A549 (cell line): Measurements from ENCODE around the gene CHIT1. TPM values are rescaled to one million over a fixed set of nuclear protein-coding genes. Genes with fewer than 3 reads are reported as not detected.

Experiments used
- polyA plus RNA-seq, 4 experiments: library from polyadenylated mRNA; depleted of rRNA in 3 of 4; stranded (reverse); fragments of >200 nt; fragmentation: RNase III in 1 of 4; extraction: RNeasy Plus Mini Kit Qiagen cat#74134 plus additional on column Dnase treatment in 1 of 4; gene quantifications; 2 replicates in 3 of 4; 3 replicates in 1 of 4; pipeline ENCODE4 v1.2.3, GENCODE V29; 2011 to 2017

The CHIT1 gene
- polyA plus RNA-seq, 2 of the 4 experiments (the other 2 are of a cell fraction) = not detected

Other genes starting within 250 kb of the CHIT1 start
- gene TMEM183A, start 222.3 kb downstream of the CHIT1 start, polyA plus RNA-seq (2011; rRNA removed) = 114 and 123 TPM in 2 replicates
- gene TMEM183A, start 222.3 kb downstream of the CHIT1 start, polyA plus RNA-seq (2017; fragmentation: RNase III; extraction: RNeasy Plus Mini Kit Qiagen cat#74134 plus additional on column Dnase treatment) = 46.3 to 49.4 TPM (median 48.4 TPM) in 3 replicates
- gene PPFIA4, start 203.2 kb downstream of the CHIT1 start, polyA plus RNA-seq (2011; rRNA removed) = 0.47 and 1.0 TPM in 2 replicates
- gene PPFIA4, start 203.2 kb downstream of the CHIT1 start, polyA plus RNA-seq (2017; fragmentation: RNase III; extraction: RNeasy Plus Mini Kit Qiagen cat#74134 plus additional on column Dnase treatment) = 0.33 to 0.63 TPM (median 0.44 TPM) in 3 replicates
- not detected in 2 replicates for gene MYOG, start 143.7 kb downstream of the CHIT1 start, polyA plus RNA-seq (2011; rRNA removed)
- not detected in 3 replicates for gene MYOG, start 143.7 kb downstream of the CHIT1 start, polyA plus RNA-seq (2017; fragmentation: RNase III; extraction: RNeasy Plus Mini Kit Qiagen cat#74134 plus additional on column Dnase treatment)
- gene ADORA1, start 101.9 kb downstream of the CHIT1 start, polyA plus RNA-seq (2011; rRNA removed) = 0.48 and 0.50 TPM in 2 replicates
- gene ADORA1, start 101.9 kb downstream of the CHIT1 start, polyA plus RNA-seq (2017; fragmentation: RNase III; extraction: RNeasy Plus Mini Kit Qiagen cat#74134 plus additional on column Dnase treatment) = 0.94 to 2.4 TPM (median 1.8 TPM) in 3 replicates
- gene MYBPH, start 53.8 kb downstream of the CHIT1 start, polyA plus RNA-seq (2011; rRNA removed) = not detected in 2 replicates
- not detected in 3 replicates for gene MYBPH, start 53.8 kb downstream of the CHIT1 start, polyA plus RNA-seq (2017; fragmentation: RNase III; extraction: RNeasy Plus Mini Kit Qiagen cat#74134 plus additional on column Dnase treatment)
- gene CHI3L1, start 43.0 kb downstream of the CHIT1 start, polyA plus RNA-seq (2011; rRNA removed) = not detected in 2 replicates
- 0.04 TPM in 1 of 3 replicates, not detected in the others for gene CHI3L1, start 43.0 kb downstream of the CHIT1 start, polyA plus RNA-seq (2017; fragmentation: RNase III; extraction: RNeasy Plus Mini Kit Qiagen cat#74134 plus additional on column Dnase treatment)
- 16.0 and 16.4 TPM in 2 replicates for gene BTG2, start 75.8 kb upstream of the CHIT1 start, polyA plus RNA-seq (2011; rRNA removed)
- 7.2 to 9.2 TPM (median 8.0 TPM) in 3 replicates for gene BTG2, start 75.8 kb upstream of the CHIT1 start, polyA plus RNA-seq (2017; fragmentation: RNase III; extraction: RNeasy Plus Mini Kit Qiagen cat#74134 plus additional on column Dnase treatment)
- gene FMOD, start 121.4 kb upstream of the CHIT1 start, polyA plus RNA-seq (2011; rRNA removed) = 0.03 and 0.04 TPM in 2 replicates
- not detected in 3 replicates for gene FMOD, start 121.4 kb upstream of the CHIT1 start, polyA plus RNA-seq (2017; fragmentation: RNase III; extraction: RNeasy Plus Mini Kit Qiagen cat#74134 plus additional on column Dnase treatment)
- not detected in 2 replicates for gene PRELP, start 246.1 kb upstream of the CHIT1 start, polyA plus RNA-seq (2011; rRNA removed)
- gene PRELP, start 246.1 kb upstream of the CHIT1 start, polyA plus RNA-seq (2017; fragmentation: RNase III; extraction: RNeasy Plus Mini Kit Qiagen cat#74134 plus additional on column Dnase treatment) = not detected in 3 replicates